COLO829 (cell line): ENCODE measurements around the gene TNNI3.
A peak's percentile ranks its signal among the peaks of the same experiment; 100 is the strongest.
"Not testable (repeated sequence)": the region's sequence is repeated elsewhere in the genome, so short reads cannot be mapped to it uniquely, and the experiment has no call there.

Experiments used
- DNase-seq: peaks from one replicate; pipeline ENCODE4 v3.0.0; 2012; ENCODE audit warnings: low spot score

TNNI3 gene

DNA sequence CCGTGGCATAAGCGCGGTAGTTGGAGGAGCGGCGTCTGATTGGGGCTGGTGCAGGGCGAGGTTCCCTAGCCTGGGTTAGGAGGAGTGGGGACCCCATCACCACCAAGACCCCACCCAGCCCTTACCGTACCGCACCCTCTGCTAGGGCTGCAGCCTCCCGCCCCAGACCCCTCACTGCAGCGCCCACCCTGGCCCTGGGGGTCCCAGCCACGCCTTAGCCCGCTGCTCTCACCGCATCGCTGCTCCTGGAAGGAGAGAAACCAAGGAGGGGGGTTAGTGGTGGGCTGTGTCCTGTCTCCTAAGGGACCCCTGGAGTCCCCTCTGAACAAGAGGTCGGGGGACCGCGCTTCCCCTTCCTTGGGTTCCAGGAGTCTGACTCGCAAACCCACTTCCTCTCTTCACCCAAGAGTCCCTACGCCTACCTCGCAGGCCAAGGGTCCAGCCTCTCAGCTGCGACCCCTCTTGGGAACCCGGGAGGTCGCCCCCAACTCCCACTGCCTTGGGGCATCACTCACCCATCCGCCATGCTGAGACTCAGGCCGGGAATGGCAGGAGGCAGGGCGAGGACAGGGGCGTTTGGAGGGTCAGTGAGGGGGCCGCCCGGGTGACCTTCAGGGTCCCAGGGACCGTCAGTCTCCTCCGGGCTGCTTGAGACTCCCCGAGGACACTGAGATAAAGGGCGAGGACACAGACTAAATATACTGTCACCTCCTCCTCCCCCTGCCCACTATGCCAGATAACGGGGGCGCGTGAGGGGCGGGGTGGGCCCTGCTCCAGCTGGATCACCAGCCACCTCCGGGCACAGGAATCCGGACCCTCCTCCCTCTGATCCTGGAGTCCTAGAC is at the start of gene TNNI3:
TSS of gene TNNI3 (minus strand) at position 669 of the 845 bp plus-strand sequence. CDS start at position 526, 143 bp downstream.
- DNase-seq = no peak

DNA sequence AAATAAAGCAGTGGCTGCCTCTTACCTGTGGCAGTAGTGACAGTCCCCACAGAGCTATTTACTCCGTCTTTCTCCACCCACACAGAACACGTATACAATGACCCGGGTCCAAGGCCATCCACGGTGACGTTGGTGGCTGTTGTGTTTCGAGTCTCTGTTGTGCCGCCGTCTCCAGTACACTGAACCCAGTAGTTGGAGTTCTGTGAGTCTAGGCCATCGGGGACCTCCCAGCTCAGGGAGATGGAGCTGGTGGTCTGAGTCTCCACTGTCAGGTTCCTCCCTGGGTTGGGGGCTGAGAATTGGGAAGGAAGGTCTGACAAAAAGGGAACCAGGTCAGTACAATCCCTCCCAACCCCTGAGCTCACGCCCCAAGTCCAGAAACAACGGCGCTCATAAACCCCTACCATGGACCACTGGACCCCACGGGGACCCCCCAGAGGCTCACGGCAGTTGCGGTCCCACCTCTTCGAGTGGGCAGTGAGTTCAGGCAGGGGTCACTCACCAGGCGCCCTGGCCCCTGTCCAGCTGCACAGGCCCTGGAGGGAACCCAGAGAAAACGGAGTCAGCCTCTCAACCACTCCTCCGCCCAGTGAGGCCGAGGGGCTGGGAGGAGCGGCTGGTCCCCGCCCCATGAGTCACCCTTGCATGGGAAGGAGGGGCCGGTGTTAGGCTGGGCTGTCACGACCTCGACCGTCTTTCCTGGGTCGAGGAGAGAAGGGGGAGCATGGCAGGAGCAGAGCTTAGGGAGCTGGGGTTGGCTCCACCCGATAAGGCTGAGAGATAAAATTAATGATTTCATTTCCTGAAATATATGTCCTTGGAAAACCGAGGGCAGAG is 49.4 kb upstream of the TNNI3 start:
- DNase-seq = peak; percentile 96

DNA sequence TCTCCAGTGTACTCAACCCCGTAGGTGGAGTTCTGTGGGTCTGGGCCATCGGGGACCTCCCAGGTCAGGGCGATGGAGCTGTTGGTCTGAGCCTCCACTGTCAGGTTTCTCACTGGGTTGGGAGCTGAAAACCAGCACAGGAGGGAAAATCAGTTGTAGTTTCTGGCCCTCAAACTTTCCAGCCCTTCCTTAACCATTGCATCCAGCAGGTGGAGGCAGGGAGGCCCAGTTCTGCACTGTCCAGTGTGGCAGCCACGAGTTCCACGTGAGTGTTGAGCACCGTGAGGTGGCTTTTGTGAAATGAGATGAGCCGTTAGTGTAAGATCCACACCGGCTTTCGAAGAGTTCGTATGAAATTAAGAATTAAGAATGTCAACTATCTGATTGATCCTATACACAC is 44.7 kb upstream of the TNNI3 start:
- not testable (repeated sequence) for DNase-seq

DNA sequence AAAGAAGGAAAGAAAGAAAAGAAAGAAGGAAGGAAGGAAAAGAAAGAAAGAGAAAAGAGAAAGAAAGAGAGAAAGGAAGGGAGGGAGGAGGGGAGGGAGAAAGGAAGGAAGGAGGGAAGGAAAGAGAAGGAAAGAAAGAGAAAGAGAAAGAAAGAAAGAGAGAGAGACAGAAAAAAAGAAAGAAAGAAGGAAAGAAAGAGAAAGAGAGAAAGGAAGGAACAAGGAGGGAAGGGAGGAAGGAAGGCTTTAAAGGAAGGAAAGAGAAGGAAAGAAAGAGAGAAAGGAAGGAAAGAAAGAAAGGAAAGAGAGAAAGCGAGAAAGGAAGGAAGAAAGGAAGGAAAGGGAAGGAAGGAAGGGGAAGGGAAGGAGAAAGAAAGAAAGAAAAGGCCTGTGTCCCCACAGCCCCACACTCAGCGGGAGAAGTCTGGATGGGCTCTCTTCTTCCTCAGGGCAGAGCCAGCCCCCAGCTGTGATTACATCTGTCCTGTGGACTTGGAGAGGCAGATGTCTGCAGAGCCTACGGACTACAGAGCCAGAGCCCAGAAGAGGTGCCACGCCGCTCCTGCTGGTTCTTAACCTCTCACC is 42.2 kb upstream of the TNNI3 start:
- no peak for DNase-seq

DNA sequence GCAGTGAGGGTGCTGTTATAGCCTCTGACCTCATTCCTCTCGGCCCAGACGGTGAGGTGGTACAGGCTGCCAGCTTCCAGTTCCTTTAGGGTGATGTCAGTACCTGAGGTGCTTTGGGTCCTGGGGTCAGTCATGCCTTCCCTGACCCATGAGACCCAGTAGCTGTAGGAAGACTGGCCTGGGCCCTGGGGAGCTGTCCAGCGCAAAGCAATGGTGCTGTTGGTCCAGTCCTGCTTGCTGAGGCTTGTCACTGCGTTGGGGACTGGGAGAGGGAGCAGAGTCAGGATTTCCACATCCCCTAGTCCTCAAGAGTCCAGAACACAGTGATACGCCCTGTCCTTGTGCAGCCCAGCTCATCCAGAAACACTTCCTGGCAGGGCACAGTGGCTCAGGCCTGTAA is 41.1 kb upstream of the TNNI3 start:
- no peak for DNase-seq

DNA sequence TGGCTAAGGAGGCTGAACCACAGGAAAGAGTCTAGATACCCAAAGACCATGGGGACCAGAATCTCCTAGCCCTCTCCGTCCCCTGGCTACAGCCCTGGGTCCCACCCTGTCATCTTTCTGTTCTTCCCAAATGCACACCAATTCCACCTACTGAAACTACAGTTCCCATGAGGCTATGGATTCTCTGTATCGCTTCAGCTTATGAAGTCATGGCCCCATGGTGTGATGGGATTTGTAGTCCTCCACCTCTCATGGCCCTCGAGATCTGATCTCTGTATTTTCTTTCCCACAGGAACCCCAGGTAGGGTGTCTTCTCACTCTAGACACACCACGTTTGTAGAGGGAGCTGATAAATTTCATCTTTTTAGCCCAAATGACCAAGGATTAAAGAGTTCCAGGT is 40.0 kb upstream of the TNNI3 start:
- no peak for DNase-seq

DNA sequence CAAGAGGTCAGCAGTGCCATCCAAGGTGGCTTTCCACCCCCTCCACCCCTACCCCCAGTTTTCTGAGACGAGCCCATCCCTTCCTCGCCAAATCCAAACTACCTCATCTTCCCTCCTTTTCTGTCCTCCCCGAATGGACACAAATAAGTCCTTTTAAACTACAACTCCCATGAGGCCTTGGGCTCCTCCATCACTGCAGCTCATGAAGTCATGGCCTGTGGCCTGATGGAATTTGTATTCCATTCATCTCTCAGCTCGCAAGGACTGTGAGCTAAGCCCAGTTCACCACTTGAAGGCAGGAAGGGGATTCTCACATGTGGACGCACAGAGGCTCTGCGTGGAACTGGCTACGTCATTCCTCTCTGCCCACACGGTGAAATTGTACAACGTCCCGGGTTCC is 39.3 kb upstream of the TNNI3 start:
- DNase-seq = no peak

DNA sequence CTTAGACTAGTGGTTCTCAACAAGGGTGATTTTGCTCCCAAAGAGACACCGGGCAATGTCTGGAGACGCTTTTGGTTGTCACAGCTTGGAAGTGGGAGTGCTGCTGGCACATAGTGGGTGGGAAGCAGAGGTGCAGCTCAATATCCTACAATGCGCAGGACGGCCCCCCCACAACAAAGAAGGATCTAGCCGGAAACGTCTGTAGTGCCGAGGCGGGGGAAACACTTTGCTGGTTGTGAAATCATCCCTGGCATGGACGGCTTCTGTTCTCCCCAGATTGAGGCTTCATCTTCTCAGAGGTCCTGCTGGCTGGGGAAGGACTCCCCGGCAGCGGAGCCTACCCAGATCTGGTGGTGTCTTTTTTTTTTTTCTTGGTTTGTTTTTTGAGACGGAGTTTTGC is 35.9 kb upstream of the TNNI3 start:
- DNase-seq = no peak

DNA sequence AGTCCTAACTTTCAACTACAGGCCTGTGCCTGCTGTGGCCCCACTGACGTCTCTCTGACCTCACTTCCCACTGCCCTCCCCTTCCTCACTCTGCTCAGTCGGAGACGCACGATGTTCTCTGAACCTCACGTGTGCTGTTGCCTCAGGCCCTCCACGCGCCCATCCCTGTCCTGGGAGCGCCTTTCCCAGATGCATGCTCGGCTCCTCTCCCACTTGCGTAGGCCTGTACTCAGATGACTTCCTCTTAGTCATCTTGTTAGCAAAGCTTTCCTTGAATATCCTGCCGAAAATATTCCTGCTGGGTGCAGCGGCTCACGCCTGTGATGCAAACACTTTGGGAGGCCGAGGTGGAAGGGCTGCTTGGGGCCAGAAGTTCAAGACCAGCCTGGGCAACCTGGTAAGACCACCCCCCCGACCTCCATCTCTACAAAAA is 31.9 kb upstream of the TNNI3 start:
- peak; percentile 99 for DNase-seq

DNA sequence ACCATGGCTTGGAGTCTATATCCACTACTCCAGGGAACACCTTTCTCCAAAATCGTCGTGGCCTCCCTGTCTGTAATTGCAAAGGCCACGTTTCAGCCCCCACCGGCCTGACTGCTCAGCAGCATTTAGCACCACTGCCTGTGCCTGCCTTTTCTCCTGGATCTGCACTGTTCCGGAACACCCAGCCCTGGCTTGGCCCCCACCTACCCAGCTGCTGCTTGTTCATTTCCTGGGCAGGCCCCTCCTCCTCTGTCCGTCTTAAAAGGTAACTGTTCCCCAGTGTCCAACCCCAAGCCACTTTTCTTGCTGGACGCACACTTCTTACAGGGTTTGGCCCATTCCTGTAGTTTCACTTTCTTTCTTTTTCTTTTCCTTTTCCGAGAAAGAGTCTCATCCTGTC is 31.1 kb upstream of the TNNI3 start:
- no peak for DNase-seq

DNA sequence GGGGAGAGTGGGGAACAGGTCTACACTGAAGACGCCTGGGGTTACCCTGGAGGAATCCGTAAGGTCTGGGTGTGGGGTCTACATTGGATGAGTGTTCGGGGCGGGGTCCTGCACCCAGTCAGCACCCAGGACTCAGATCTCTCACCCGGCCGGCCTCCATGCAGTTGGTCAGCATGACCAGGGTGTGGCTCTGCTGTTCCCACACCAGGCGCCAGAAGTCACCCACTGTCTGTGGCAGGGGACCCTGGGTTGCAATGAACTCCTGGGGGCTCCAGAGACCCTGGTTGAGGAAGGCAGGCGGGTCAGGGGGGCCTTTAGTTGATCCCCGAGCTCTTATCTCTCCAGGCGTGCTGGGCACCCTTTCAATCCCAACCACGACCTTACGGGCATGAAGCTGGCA is 28.5 kb upstream of the TNNI3 start:
- no peak for DNase-seq

DNA sequence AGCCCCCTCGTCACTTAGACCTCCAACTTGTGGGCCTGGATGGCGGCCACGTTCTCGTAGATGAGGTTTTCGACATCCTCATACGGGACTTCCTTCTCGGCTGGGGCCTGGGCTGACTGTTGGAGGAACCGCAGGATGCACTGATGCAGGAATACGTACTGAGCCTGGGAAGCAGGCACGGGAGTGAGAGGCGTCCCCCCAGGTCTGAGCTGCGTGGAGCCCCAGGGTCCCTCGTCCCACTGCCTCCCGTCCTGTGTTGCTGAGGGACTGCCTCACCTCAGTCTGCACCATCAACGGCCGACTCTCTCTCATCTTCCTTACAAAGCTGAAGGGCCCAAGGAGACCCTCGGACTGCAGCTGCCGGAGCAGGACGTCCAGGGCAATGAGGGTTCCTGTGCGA is 24.2 kb upstream of the TNNI3 start:
- DNase-seq = no peak

DNA sequence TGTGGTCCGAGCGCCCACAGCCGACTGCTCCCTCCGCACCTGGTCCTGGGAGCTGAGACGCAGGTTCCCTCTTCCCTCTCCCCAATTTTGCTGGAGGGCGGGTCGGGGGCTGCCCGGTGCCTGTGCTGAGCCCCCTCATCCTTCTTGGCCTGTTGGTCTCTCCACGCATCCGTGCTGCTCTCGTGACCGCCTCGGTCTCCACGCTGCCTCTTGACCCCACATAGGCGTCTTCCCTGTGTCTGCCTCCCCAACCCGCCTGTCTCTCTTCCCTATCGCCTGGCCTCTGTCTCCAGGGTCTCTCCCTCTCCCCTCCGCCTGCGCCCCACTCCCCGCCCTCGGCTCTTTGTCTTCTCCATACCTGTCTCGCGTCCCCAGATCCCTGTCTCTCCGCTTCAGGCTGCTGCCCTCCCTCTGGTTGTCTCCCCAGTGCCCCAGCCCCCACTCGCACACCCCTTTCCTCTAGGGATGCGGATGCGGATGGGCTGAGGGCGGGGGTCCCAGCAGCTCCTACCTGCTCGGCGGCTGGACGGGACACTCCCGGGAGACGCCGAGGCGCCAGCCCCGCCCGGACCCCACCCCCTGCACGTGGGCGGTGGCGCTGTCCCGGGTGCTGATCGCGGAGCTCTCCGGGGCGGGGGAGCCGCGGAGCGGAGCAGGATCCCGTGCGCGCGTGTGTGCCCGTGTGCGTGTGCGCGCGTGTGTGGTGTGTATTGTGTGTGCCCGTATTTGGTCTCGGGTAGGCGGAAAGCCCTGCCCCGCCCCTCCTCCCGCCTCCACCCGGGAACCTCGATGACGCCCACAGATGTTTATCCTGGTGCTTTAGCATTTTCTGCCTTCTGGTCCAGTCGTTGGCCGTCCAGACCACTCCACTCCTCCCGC is 22.3 kb upstream of the TNNI3 start, which contains the start of gene SYT5:
TSS of gene SYT5 (minus strand) at position 684 of the 879 bp plus-strand sequence. CDS start 1,248 bp downstream, outside the sequence.
- DNase-seq = no peak

DNA sequence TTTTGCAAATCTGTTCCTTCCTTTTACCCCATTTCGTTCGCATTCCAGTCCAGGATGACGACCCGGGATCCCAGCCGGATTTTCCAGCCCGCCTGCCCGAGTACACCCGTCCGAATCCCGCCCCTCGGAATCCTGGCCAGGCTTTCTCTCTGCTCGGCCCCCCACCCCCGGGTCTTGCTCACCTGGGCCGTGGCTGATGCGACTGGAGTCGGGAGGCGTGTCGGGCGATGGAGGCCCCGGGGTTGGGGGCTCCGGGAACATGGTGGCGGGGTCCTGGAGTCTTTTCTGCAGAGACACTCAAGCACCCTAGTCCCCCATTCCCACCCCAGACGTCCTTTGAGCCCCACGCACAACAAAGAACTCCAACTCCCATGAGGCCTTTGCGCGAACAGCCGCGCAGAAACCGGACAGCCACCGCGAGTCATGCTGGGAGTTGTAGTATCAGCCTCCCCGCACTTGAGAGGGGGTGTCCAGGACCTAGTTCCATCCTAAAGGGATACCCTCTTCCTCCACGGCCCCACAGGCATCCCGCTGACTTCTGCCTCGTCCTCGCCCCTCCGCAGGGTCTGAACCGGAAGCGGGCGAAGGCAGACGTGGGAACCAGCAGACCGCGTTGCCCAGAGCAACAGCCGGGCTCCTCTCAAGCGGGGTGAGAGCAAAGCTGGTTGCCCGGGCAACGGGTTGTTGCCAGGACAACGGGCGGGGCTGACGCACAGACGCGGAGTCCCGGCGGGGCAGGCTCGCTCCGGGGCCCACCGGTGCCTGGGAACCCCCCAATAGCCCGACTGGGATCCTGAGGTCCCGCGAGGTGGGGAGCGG is 21.5 kb upstream of the TNNI3 start:
- DNase-seq = peak; percentile 85

DNA sequence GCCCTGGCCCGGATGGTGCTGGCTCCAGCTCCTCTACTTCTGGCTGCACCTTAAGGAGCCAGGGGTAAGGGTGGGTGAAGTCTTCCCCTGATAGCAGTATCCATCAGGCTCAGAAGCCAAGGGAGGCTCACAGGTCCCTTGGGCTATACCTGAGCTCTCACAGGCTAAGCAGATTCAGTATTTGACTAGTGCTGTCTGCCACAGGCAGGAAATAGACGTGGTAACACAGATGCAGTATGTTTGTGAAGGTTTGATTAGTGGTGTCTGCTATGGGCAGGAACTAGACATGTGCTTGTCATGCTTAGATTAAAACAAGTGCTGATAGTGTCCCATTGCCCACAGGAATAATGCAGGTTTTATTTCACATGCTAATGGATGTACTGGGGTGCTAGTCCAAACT is 18.5 kb upstream of the TNNI3 start:
- no peak for DNase-seq

DNA sequence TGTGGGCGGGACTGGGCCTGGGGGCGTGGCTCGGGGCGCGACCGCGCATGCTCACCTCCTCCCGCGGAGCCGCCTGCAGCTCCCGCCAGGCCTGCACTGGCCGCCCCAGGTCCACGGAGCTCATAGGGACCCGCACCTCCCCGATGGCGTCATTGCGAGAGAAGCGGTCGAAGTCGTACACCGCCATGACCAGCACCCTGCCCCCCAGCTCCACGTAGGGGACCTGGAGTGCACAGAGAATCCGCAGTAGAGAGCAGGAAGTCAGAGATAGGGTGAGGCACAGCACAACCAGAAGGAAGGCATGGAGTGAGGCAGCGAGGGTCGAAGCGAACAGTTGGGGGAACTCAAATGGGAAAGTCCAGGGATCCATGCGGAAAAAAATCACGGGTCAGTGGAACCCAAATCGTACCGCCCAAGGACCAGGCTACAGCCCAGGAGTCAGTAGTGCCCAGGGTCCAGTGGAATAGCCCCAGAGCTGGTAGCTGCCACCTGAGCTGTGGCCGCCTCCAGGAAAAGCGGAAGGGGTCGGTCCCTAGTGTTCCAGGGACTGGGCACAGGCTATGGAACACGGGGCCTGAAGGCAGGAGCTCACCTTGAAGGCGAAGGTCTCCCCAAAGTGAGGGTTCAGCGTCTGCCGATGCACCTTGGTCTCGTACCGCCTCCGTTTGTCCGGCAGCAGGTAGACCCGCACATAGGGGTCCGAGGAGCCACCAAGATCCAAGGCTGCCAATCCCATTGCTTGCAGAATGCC is 17.8 kb upstream of the TNNI3 start:
- no peak for DNase-seq

DNA sequence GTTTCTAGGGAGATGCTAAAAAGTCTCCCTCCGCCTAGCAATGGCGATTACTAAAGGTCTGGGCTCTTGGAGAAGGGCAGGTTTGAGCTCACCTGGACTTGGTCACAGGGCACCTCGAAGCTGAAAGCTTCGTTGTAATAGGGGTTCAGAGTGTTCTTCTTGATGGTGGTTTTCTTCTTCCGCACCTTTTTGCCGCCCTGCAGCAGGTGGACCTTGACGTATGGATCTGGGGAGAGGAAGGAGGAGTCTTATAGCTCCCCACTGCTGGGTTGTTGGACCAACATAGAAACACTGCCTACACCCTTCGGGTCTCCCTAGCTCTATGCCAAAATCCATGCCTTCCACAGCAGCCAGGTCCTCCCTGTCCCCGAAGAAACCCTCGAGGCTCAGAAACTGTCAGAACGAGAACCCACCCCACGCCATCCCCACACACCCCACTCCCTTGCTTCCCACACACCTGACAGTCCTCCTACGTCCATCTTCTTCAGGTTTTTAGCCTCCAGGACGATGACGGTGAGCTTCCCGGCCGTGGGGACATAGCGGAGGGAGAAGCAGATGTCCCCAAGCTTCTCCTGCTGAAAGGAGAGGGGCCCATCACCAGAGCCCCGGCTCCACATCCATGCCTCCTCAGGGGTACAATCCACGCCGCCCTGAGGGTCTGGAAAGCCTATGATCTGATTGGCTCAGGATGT is 17.0 kb upstream of the TNNI3 start:
- no peak for DNase-seq

DNA sequence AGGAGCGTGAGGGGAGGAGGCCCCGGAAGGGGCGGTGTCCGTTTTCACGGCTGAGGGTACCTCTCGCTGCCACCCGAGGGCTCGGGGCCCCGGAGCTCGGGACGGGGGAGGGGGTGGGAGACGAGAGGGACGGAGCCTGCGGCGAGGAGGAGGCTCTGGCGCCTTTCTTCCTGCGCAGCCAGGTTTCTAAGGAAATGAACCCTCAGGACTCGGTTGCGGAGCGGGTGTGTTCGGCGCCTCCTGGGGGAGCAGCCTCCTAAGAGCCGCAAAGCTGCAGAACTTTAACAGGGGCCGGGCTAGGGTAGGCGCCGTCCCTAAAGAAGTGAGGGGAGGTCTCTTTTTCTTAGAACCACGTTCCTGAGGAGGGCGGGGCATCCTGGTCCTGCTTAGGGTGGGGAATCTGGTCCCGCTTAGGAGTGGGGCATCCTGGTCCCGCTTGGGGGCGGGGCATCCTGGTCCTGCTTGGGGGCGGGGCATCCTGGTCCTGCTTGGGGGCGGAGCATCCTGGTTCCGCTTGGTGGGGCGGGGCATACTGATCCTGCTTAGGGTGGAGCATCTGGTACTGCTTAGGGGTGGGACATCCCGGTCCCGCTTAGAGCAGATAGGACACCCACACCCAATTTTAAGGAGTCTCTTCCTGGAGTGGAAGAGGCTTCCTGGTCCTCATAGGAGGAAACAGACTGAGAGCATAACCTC is 16.3 kb upstream of the TNNI3 start:
- peak; percentile 94 for DNase-seq

DNA sequence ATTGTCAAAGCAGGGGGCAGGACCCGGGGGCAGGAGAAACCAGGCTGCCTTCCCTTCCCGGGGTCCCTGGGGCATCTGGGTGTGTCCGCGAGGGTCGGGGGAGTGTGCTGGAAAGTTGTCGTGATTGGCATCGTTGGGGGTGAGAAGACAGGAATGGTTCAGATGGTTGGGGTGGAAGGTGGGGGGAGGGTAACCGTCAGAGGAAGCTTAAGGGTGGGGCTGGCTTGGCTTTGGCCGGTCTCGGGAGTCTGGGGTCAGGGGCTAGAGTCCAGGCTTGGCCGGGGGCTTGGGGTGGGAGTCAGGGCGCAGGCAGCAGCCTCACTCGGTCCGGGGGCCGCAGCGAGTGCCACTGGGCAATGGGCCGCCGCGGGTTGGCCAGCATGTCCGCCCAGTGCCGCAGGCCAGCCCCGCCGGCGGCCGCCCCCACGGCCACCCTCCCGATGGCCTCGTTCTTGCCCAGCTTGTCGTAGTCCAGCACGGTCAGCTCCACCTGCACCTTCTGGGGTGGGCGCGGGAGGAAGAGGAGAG is 15.7 kb upstream of the TNNI3 start:
- DNase-seq = no peak
